IMR-90 (cell line): Measurements from ENCODE around the gene GCNA. TPM values are rescaled to one million over a fixed set of nuclear protein-coding genes. Genes with fewer than 3 reads are reported as not detected.

Source experiments
- ATAC-seq: fragments of 200-7000 bp; cut with Tn5 transposase; 2 replicates; pipeline ENCODE4 v1.9.1; 2020; ENCODE audit warnings: low read depth, mild to moderate bottlenecking, moderate library complexity
- BruUV-seq: library from RNA; stranded (reverse); fragments of 400-500 nt; replicated peaks from 2 replicates; lab custom pipeline; 2021; lab: Mats Ljungman, UMichigan
- CTCF ChIA-PET: fragments of 300-600 bp; formaldehyde crosslinking; extraction: SDS; loops from one replicate; lab custom pipeline; 2021; ENCODE audit warnings: antibody characterized with exemption; lab: Yijun Ruan, JAX
- POLR2A ChIA-PET: fragments of 300-600 bp; sonication (Branson Sonifier 250); formaldehyde crosslinking; loops from one replicate; lab custom pipeline; 2022; ENCODE audit warnings: antibody characterized with exemption; ENCODE audit not compliant: unreplicated experiment; lab: Charles Lee
- DNase-seq: peaks from one replicate; pipeline ENCODE4 v3.0.0; 2013
- H2AFZ ChIP-seq: replicated peaks from 2 replicates; pipeline ENCODE3; 2013; ENCODE audit warnings: low read length, mild to moderate bottlenecking; ENCODE audit not compliant: poor library complexity
- H2AK5ac ChIP-seq: 2 replicates; pipeline ENCODE4 v1.6.1; 2013; ENCODE audit warnings: low read depth, low read length, inconsistent platforms
- H2AK9ac ChIP-seq: replicated peaks from 2 replicates; pipeline ENCODE3; 2013; ENCODE audit warnings: mild to moderate bottlenecking, low read depth, low read length, moderate library complexity; ENCODE audit not compliant: poor library complexity
- H2BK120ac ChIP-seq: 2 replicates; pipeline ENCODE4 v1.6.1; 2013; ENCODE audit warnings: low read depth, low read length, inconsistent platforms
- H2BK15ac ChIP-seq: 3 replicates; pipeline ENCODE4 v1.6.1; 2013; ENCODE audit warnings: low read depth, low read length, inconsistent platforms
- H2BK20ac ChIP-seq: 2 replicates; pipeline ENCODE4 v1.6.1; 2013; ENCODE audit warnings: low read depth, mild to moderate bottlenecking, inconsistent platforms, low read length, moderate library complexity
- H2BK5ac ChIP-seq: 2 replicates; pipeline ENCODE4 v1.6.1; 2013; ENCODE audit warnings: mild to moderate bottlenecking, low read depth, low read length, inconsistent platforms; ENCODE audit not compliant: poor library complexity, severe bottlenecking
- H3K14ac ChIP-seq: replicated peaks from 2 replicates; pipeline ENCODE4 v1.6.1; 2013; ENCODE audit warnings: low read depth, low read length, inconsistent platforms
- H3K18ac ChIP-seq: 2 replicates; pipeline ENCODE4 v1.6.1; 2013; ENCODE audit warnings: low read depth, low read length, control low read depth
- H3K23ac ChIP-seq: 2 replicates; pipeline ENCODE4 v1.6.1; 2013; ENCODE audit warnings: low read depth, low read length, inconsistent platforms
- H3K27ac ChIP-seq: 2 replicates; pipeline ENCODE4 v1.5.1; 2013; ENCODE audit warnings: mild to moderate bottlenecking, control low read depth, low read length; ENCODE audit not compliant: insufficient read depth
- H3K27me3 ChIP-seq: 2 replicates; pipeline ENCODE4 v1.6.1; 2013; ENCODE audit warnings: low read length; ENCODE audit not compliant: control insufficient read depth, insufficient read depth
- H3K36me3 ChIP-seq: 2 replicates; pipeline ENCODE4 v1.6.1; 2013; ENCODE audit warnings: low read length, mixed read lengths; ENCODE audit not compliant: control insufficient read depth, insufficient read depth
- H3K4ac ChIP-seq: 2 replicates; pipeline ENCODE4 v1.6.1; 2013; ENCODE audit warnings: low read depth, low read length, inconsistent platforms
- H3K4me1 ChIP-seq: 2 replicates; pipeline ENCODE4 v1.6.1; 2013; ENCODE audit warnings: low read length, mixed read lengths; ENCODE audit not compliant: control insufficient read depth, insufficient read depth
- H3K4me2 ChIP-seq: 2 replicates; pipeline ENCODE4 v1.6.1; 2013; ENCODE audit warnings: low read depth, mild to moderate bottlenecking, control low read depth, low read length, moderate library complexity
- H3K4me3 ChIP-seq: 2 replicates; pipeline ENCODE4 v1.5.1; 2013; ENCODE audit warnings: low read depth, mild to moderate bottlenecking, control low read depth, low read length, moderate library complexity; ENCODE audit not compliant: insufficient read depth
- H3K56ac ChIP-seq: 2 replicates; pipeline ENCODE4 v1.6.1; 2013; ENCODE audit warnings: low read length, inconsistent platforms; ENCODE audit not compliant: insufficient read depth; ENCODE audit errors: extremely low read depth
- H3K79me1 ChIP-seq, 2 experiments: 2 replicates each; pipeline ENCODE4 v1.6.1; 2013; ENCODE audit warnings: low read length in 2 of 2, inconsistent platforms in 1 of 2, low read depth in 1 of 2
- H3K9ac ChIP-seq: 2 replicates; pipeline ENCODE4 v1.6.1; 2013; ENCODE audit warnings: low read depth, low read length, control low read depth
- H3K9me1 ChIP-seq: 2 replicates; pipeline ENCODE4 v1.6.1; 2013; ENCODE audit warnings: low read length, inconsistent platforms; ENCODE audit not compliant: insufficient read depth
- H3K9me3 ChIP-seq: 2 replicates; pipeline ENCODE4 v1.6.1; 2013; ENCODE audit warnings: low read length; ENCODE audit not compliant: control insufficient read depth, insufficient read depth
- H4K20me1 ChIP-seq: 2 replicates; pipeline ENCODE4 v1.6.1; 2013; ENCODE audit warnings: low read length, inconsistent platforms; ENCODE audit not compliant: insufficient read depth
- H4K5ac ChIP-seq: 2 replicates; pipeline ENCODE4 v1.6.1; 2013; ENCODE audit warnings: mild to moderate bottlenecking, low read depth, low read length, control low read depth
- H4K8ac ChIP-seq, 2 experiments: 2 replicates each; pipeline ENCODE4 v1.6.1; 2013; ENCODE audit warnings: low read depth in 2 of 2, low read length in 2 of 2, control low read depth in 1 of 2, inconsistent platforms in 1 of 2
- H4K91ac ChIP-seq: 2 replicates; pipeline ENCODE4 v1.6.1; 2013; ENCODE audit warnings: low read depth, low read length, inconsistent platforms; ENCODE audit not compliant: insufficient read depth
- CEBPB ChIP-seq: IDR thresholded peaks from 2 replicates; pipeline ENCODE4 v1.6.1; 2012; ENCODE audit warnings: low read depth, low read length, improper control_type of control experiment
- FOS ChIP-seq: fragments of 150-350 bp; IDR thresholded peaks from 2 replicates; pipeline ENCODE4 v1.6.1; 2016; ENCODE audit warnings: low read depth, low read length
- RFX5 ChIP-seq: IDR thresholded peaks from 2 replicates; pipeline ENCODE4 v1.8.0; 2012; ENCODE audit warnings: low read depth, mild to moderate bottlenecking, low read length, moderate library complexity
- WGBS, 2 experiments: methylation state at CpG; one replicate each; pipeline versions ENCODE4 v1.1.5 to v1.1.7; 2013; ENCODE audit warnings: missing lambda C conversion rate in 2 of 2; ENCODE audit not compliant: insufficient read length in 1 of 2; ENCODE audit errors: extremely low coverage in 2 of 2; 5-methylcytosine and 5-hydroxymethylcytosine counted together
- dilution Hi-C: fragments of 300-500 bp; cut with HindIII; formaldehyde crosslinking; loops from one replicate; pipeline ENCODE4 v1.14.3; 2018; ENCODE audit warnings: low sequenced_read_pairs; ENCODE audit not compliant: unreplicated experiment
- in situ Hi-C: fragments of 300-500 bp; cut with MboI; formaldehyde crosslinking; loops from 3 replicates; pipeline ENCODE4 v1.14.3; 2019; ENCODE audit warnings: low sequenced_read_pairs, inconsistent platforms, mixed read lengths
- intact Hi-C: fragments of 100-400 bp; cut with micrococcal nuclease; formaldehyde crosslinking; loops from 2 replicates; pipeline ENCODE4 v1.10.0; 2022
- polyA plus RNA-seq, 3 experiments: library from polyadenylated mRNA; depleted of rRNA; stranded (reverse); fragments of >200 nt; gene quantifications; 2 replicates each; pipeline ENCODE4 v1.2.3, GENCODE V29; 2012; ENCODE audit warnings: low replicate concordance in 1 of 3
- total RNA-seq: library from RNA; depleted of rRNA; stranded (reverse); fragments of >200 nt; gene quantifications from 2 replicates; pipeline ENCODE4 v1.2.3, GENCODE V29; 2012

The GCNA gene
- total and polyA plus RNA-seq, 2 of the 4 experiments (the other 2 are of a cell fraction), result 0.90 to 1.3 TPM

GRCh38 chrX:71550578-71550977 lies 27.7 kb upstream of the GCNA start:
- no peaks in the 10 kb centered on the region; the same call in none of the 2 replicates for H3K9me1 ChIP-seq
- H3K27me3 ChIP-seq, result no peaks in the 10 kb centered on the region
- no peak overlapping the region for H3K4ac ChIP-seq
- H3K27ac ChIP-seq, result no peak overlapping the region
- H3K56ac ChIP-seq, result no peak overlapping the region
- TF ChIP-seq RFX5 (no peak), CEBPB (no peak), FOS (no peak)
- dilution Hi-C loops (no loop called here), intact Hi-C loops (no loop called here), in situ Hi-C loops (no loop called here)
- no peak overlapping the region for H3K23ac ChIP-seq
- H2BK5ac ChIP-seq, result no peak overlapping the region
- no peak overlapping the region for H2BK20ac ChIP-seq
- no peak overlapping the region for H3K4me2 ChIP-seq
- no peak overlapping the region for H2BK120ac ChIP-seq
- 70% methylated on average over 3 of the region's 3 CpGs; no CpG with 5 or more reads in 1 of the 2 experiments for WGBS, 2 experiments
- H3K9ac ChIP-seq, result no peak overlapping the region
- no peak overlapping the region for H2AK9ac ChIP-seq
- no peak overlapping the region for H4K5ac ChIP-seq
- H3K79me1 ChIP-seq, result peaks cover 25 to 35% of the 10 kb centered on the region in 2 experiments; a peak in 3 of 4 replicates
- ATAC-seq (no peak), DNase-seq (no peak)
- no peak overlapping the region for H3K18ac ChIP-seq
- H3K14ac ChIP-seq, result no peak overlapping the region
- H2AK5ac ChIP-seq, result no peak overlapping the region
- no TSS peak for BruUV-seq
- no peak overlapping the region for H2BK15ac ChIP-seq
- peaks cover 22% of the 10 kb centered on the region for H3K36me3 ChIP-seq
- H3K4me3 ChIP-seq, result no peak overlapping the region
- H3K4me1 ChIP-seq, result no peaks in the 10 kb centered on the region; the same call in 1 of the 2 replicates
- CTCF ChIA-PET, result no interaction called here
- no peak overlapping the region for H2AFZ ChIP-seq
- H3K9me3 ChIP-seq, result no peaks in the 10 kb centered on the region; the same call in 1 of the 2 replicates
- POLR2A ChIA-PET, result no interaction called here
- no peak overlapping the region for H4K91ac ChIP-seq
- H4K8ac ChIP-seq, result no peak overlapping the region
- peaks cover 32% of the 10 kb centered on the region for H4K20me1 ChIP-seq
